ENCODE results near the gene DNM3. TPM values are rescaled to one million over a fixed set of nuclear protein-coding genes. Genes with fewer than 3 reads are reported as not detected.

The DNM3 gene
- total RNA-seq, 1 donor from 2014 or later: 15.4 TPM

DNA sequence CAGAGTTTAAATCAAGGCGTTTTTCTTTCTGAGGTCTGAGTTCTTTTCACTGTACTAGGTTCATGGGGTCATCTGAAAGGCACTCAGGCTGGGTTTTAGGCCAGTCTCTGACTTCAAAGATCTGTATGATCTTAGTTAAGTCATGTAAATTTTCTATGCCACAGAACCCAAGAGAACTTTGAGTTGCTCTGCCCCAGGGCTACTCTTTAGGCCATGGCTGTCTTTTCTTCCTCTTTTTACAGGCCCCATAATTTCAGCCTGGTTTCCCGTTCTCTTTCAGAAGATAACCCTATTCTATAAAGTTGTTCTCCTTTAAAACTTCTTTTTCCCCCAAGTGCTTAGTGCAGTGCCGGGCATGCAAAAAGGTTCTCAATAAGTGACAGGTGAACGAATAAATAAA is 33.7 kb upstream of the DNM3 start:
- H3K4me1 ChIP-seq: peaks cover 3% of the 10 kb centered on the region
- ATAC-seq: no peak
- H3K9me3 ChIP-seq: no peaks in the 10 kb centered on the region
- H3K27ac ChIP-seq: no peak overlapping the region
- TF ChIP-seq, protein P1, sequence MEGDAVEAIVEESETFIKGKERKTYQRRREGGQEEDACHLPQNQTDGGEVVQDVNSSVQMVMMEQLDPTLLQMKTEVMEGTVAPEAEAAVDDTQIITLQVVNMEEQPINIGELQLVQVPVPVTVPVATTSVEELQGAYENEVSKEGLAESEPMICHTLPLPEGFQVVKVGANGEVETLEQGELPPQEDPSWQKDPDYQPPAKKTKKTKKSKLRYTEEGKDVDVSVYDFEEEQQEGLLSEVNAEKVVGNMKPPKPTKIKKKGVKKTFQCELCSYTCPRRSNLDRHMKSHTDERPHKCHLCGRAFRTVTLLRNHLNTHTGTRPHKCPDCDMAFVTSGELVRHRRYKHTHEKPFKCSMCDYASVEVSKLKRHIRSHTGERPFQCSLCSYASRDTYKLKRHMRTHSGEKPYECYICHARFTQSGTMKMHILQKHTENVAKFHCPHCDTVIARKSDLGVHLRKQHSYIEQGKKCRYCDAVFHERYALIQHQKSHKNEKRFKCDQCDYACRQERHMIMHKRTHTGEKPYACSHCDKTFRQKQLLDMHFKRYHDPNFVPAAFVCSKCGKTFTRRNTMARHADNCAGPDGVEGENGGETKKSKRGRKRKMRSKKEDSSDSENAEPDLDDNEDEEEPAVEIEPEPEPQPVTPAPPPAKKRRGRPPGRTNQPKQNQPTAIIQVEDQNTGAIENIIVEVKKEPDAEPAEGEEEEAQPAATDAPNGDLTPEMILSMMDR (IDR thresholded peaks at IDR 0.05): no peak
- no peaks in the 10 kb centered on the region for H3K36me3 ChIP-seq
- no peak overlapping the region for H3K4me3 ChIP-seq
- DNase-seq: no peak
- H3K27me3 ChIP-seq: no peaks in the 10 kb centered on the region
- intact Hi-C loops (cut with DNase I): no loop called here

DNA sequence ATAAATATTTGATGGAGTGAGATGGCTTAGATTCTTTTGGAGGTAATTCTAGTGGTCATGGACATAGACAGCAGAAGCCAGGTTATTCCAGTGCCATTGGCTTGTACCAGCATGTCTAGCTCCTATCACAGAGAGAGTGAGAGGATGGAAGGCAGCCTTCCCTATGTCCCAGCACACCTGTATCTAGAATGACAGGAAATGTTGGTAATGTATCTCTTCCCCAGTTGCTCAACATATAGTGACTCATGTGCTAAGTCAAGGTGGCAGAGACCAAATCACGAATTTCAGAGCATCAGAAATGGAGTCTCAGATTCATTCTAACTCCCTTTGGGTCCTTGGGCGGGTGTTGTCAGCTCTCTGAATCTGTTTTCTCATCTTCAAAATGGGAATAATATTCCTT is 31.5 kb upstream of the DNM3 start:
- ATAC-seq: no peak
- intact Hi-C loops (cut with DNase I): no loop called here
- H3K4me1 ChIP-seq: peaks cover 3% of the 10 kb centered on the region
- no peaks in the 10 kb centered on the region for H3K36me3 ChIP-seq
- no peak overlapping the region for H3K27ac ChIP-seq
- H3K9me3 ChIP-seq: no peaks in the 10 kb centered on the region
- no peaks in the 10 kb centered on the region for H3K27me3 ChIP-seq
- no peak overlapping the region for H3K4me3 ChIP-seq
- no peak for DNase-seq
- TF ChIP-seq, protein P1 (IDR thresholded peaks at IDR 0.05): no peak

DNA sequence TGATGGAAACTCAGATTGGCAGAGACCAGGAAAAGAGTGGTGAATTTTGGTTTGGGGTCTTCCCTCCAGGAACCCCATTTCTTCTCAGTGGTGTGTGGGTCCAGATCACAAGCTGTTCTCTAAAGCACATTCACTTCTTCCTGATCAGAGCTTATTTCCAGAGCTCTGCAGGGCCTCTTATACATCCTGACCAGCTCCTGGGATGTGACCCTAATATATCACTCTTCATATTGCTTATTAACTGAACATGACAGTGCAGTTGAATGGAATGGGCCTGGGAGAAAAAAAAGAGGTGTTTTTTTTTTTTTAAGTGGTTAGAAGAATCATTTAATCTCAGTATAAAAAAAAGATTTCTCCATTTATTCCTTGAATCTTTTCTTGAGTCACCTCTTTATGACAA is 29.6 kb upstream of the DNM3 start:
- TF ChIP-seq, protein P1 (IDR thresholded peaks at IDR 0.05): no peak
- no peak overlapping the region for H3K27ac ChIP-seq
- H3K4me1 ChIP-seq: no peaks in the 10 kb centered on the region

DNA sequence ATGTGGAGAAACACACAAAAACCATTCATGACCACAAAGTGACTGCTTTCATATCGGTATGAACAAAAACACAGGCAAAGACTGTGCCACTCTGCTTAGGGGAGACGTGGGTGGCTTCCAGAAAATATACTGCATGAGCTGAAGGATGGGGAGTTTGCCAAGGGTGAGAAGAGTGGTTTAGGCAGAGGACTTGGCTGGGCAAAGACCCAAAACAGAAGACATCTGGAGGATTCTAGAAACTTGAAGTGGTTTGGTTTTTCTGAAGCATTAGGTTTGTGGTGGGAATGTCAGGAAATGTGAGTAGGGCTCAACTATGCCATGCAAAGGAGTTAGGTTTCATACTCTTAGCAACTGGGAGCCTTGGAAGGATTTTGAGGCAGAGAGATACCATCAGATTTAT is 26.6 kb upstream of the DNM3 start:
- intact Hi-C loops (cut with DNase I): no loop called here
- H3K4me3 ChIP-seq: no peak overlapping the region
- TF ChIP-seq, protein P1 (IDR thresholded peaks at IDR 0.05): no peak
- DNase-seq: no peak
- no peaks in the 10 kb centered on the region for H3K36me3 ChIP-seq
- H3K27ac ChIP-seq: no peak overlapping the region
- H3K4me1 ChIP-seq: no peaks in the 10 kb centered on the region
- H3K9me3 ChIP-seq: no peaks in the 10 kb centered on the region
- no peaks in the 10 kb centered on the region for H3K27me3 ChIP-seq
- no peak for ATAC-seq

More for the DNA sequence above, 29.6 kb upstream of the DNM3 start:
- Histone ChIP-seq H3K4me3 (no peak overlapping the region), H3K27me3 (no peaks in the 10 kb centered on the region), H3K36me3 (no peaks in the 10 kb centered on the region), H3K9me3 (no peaks in the 10 kb centered on the region)
- no peak for ATAC-seq
- intact Hi-C loops (cut with DNase I): no loop called here
- DNase-seq: no peak

DNA sequence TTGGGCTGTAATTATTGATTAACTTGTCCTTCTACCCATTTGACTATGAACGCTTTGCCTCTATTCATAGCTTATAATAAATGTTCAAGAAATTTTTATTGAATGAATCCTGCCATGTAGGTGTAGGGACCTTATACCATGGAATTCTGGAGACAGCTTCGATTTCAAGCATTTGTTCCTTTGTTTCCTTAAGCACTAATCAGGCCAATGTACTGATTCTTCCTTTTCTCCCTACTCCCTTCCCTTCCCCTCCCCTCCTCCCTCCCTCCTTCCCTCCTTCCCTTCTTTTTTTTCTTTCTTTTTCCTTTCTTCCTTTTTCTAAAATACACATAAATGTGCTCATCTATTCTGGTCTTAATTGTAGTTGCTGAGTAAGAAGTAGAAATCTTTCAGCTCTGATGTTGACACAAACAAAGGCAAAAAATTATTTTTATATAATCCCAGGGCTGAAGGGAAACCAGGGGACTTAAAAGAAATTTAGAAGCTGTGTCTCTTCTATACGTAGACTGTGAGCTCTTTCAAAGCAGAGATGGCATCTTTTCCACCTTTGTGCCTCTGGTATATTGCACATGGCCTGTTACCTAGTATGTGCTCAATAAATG is 24.9 kb upstream of the DNM3 start:
- no peaks in the 10 kb centered on the region for H3K4me1 ChIP-seq
- TF ChIP-seq, protein P1 (IDR thresholded peaks at IDR 0.05): no peak
- no peaks in the 10 kb centered on the region for H3K27me3 ChIP-seq
- H3K27ac ChIP-seq: no peak overlapping the region
- no peak for DNase-seq
- no peak overlapping the region for H3K4me3 ChIP-seq
- H3K9me3 ChIP-seq: no peaks in the 10 kb centered on the region
- intact Hi-C loops (cut with DNase I): no loop called here
- H3K36me3 ChIP-seq: no peaks in the 10 kb centered on the region
- ATAC-seq: no peak

All from upper lobe of right lung (tissue), 1 donor.